SK-N-SH treated with all-trans-retinoic acid at 6 μM for 48 hours (cell line): Measurements from ENCODE around the gene TBC1D26.
"Not testable (repeated sequence)": the region's sequence is repeated elsewhere in the genome, so short reads cannot be mapped to it uniquely, and the experiment has no call there.

Source experiments
- ATAC-seq: fragments of 200-7000 bp; cut with Tn5 transposase; 3 replicates; pipeline ENCODE4 v1.9.1; 2020; ENCODE audit warnings: mild to moderate bottlenecking, moderate library complexity
- ARNTL ChIP-seq: fragments of 450-650 bp; formaldehyde crosslinking; IDR thresholded peaks from 2 replicates; pipeline ENCODE4 v1.5.0; 2020; ENCODE audit warnings: low read depth, mild to moderate bottlenecking, moderate library complexity, borderline replicate concordance
- CSRNP3 ChIP-seq: fragments of 250-450 bp; sonication (Bioruptor Pico); IDR thresholded peaks from 2 replicates; pipeline ENCODE4 v1.5.1; 2021; ENCODE audit warnings: mild to moderate bottlenecking, moderate library complexity
- ISL1 ChIP-seq: fragments of 250-450 bp; sonication (Bioruptor Pico); IDR thresholded peaks from 2 replicates; pipeline ENCODE4 v2.1.2; 2022; ENCODE audit warnings: mild to moderate bottlenecking, moderate library complexity
- PPARA ChIP-seq: fragments of 250-450 bp; sonication (Bioruptor Pico); IDR thresholded peaks from 2 replicates; pipeline ENCODE4 v1.5.0; 2020; ENCODE audit warnings: mild to moderate bottlenecking, borderline replicate concordance
- RARB ChIP-seq: fragments of 250-450 bp; sonication (Bioruptor Pico); IDR thresholded peaks from 2 replicates; pipeline ENCODE4 v1.8.0; 2021; ENCODE audit warnings: mild to moderate bottlenecking, moderate library complexity
- TCF4 ChIP-seq: fragments of 250-450 bp; sonication (Bioruptor Pico); IDR thresholded peaks from 2 replicates; pipeline ENCODE4 v1.8.0; 2021; ENCODE audit warnings: mild to moderate bottlenecking, moderate library complexity, borderline replicate concordance
- TOX ChIP-seq: fragments of 250-450 bp; sonication (Bioruptor Pico); IDR thresholded peaks from 2 replicates; pipeline ENCODE4 v1.8.0; 2021; ENCODE audit warnings: mild to moderate bottlenecking, moderate library complexity, borderline replicate concordance
- ZFP3 ChIP-seq: fragments of 250-450 bp; sonication (Bioruptor Pico); IDR thresholded peaks from 2 replicates; pipeline ENCODE4 v1.5.0; 2020; ENCODE audit warnings: mild to moderate bottlenecking, moderate library complexity
- ZNF70 ChIP-seq: fragments of 450-650 bp; formaldehyde crosslinking; IDR thresholded peaks from 2 replicates; pipeline ENCODE4 v1.5.0; 2020; ENCODE audit warnings: mild to moderate bottlenecking, moderate library complexity
- TF ChIP-seq, protein P1 (sequence below): fragments of 250-450 bp; sonication (Bioruptor Pico); IDR thresholded peaks from 2 replicates; pipeline ENCODE4 v1.8.0; 2021; ENCODE audit warnings: low read depth, mild to moderate bottlenecking, moderate library complexity, borderline replicate concordance

The TBC1D26 gene

DNA sequence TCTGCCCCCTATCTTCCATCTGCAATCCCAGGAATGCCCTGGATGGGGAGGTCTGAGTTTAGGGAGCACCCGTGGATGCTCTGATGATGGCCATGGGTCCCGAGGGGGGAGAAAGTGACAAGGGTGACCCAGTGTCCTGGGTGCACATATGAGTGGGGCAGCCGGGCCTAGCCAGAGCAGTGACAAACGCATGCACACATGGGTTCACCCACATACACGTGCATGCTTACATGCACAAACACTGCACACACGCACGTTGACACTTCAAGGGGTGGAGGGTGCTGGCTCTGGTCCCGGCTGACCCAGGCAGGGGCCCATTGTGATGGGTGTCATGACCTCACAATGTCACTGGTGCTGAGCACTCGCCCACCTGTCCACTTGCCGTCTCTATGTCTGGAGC, at the start of gene TBC1D26:
TBC1D26 (plus strand) TSS at position 384 of the 400 bp plus-strand sequence. CDS start 3,066 bp downstream, outside the sequence.
- not testable (repeated sequence) for ATAC-seq

GRCh38 chr17:15683135-15683534, 48.9 kb upstream of the TBC1D26 start:
- peak; percentile 25; the same call in 1 of the 3 replicates for ATAC-seq

GRCh38 chr17:15683824-15684478, 48.1 kb upstream of the TBC1D26 start, which contains the start of gene TRIM16:
Gene TRIM16, minus strand, starts transcription at chr17:15684311. Its CDS starts 32,702 bp downstream, at chr17:15651609.
- peak; percentile 97 for ATAC-seq

- not testable (repeated sequence) for ATAC-seq
Observed at GRCh38 chr17:15687494-15687893, 44.6 kb upstream of the TBC1D26 start.

DNA sequence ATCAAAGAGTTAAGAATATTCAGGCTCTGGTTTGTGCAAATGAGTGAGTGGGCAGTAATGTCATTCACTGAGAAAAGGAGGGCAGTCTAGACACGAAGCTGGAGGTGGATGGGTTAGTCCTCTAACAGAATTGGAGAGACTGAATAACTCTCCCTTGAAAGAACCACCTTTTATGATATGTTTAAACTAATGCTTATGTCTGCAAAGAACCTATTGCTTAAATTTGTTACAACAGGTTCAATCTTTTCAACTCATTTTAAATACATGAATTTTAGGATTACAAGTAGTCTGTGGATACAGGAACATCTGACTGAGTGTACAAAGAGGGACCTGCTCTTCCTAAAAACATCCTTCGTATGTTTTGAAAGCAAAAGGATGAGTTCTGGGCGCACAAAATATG, 33.1 kb upstream of the TBC1D26 start:
- ATAC-seq: peak; percentile 32

DNA sequence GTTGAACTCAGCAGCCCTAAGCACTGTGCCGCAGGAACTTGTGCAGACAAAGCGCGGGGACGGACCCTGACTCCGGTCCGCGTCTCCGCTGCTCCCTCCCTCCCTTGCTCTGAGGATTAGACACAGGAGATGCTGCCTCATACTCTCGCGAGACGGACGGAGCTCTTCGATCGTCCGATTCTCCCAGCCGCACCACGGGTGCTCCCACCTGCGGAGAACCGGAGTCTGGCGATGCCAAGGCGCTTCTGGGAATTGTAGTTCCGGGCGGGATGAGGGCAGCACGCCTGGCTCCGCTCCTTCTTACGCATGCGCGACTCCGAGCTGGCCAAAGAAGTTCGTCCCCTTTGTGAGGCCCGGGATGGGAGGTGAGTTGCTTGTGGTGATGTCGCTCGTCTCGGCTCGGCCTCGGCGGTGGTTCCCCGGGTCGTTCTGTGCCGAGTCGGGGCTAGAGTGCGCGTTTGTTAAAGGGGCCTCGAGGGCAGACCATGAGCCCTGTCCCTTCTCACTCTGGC, 32.6 kb upstream of the TBC1D26 start, which contains the start of gene ZNF286A:
ZNF286A (plus strand) TSS at position 340 of the 512 bp plus-strand sequence. CDS start 578 bp downstream, outside the sequence.
- ATAC-seq: peak; percentile 99

DNA sequence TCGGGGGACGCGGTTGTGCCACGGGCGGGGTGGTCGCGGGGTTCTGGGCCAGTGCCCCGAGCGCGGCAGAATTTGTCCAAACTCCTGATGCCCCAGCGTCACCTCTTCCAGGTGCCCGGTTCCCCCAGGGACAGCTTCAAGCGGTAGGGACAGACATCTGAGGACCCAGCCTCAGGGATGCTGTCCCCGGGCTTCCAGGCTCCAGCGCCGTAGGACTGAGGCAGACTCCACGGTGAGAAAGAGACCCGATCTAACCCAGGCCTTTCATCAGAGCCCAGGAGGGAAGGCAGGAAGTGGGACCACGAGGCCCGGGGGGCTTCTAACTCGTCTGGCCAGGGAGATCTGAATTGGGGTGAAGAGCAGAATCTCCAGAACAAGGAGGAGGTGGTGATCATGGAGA, 32.1 kb upstream of the TBC1D26 start:
- peak; percentile 67 for ATAC-seq

DNA sequence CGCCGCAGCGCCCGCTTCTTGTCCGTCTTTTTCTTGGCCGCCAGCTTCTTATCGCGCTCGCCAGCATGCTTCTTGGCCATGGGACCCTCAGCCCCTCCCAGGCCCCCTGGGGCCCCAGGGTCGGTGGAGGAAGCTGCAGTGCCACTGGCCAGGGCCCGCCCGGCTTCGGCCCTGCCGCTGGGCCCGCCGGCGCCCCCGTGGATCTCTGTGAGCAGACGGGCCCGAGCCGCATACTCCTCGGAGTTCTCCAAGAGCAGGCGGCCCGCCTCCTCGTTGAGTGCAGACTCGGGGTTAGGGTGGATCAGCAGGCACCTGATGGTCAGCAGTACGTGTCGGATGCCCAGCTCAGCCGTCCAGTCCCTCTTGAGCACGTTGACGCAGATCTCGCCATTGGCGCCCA, 27.8 kb upstream of the TBC1D26 start:
- ATAC-seq: not testable (repeated sequence)

DNA sequence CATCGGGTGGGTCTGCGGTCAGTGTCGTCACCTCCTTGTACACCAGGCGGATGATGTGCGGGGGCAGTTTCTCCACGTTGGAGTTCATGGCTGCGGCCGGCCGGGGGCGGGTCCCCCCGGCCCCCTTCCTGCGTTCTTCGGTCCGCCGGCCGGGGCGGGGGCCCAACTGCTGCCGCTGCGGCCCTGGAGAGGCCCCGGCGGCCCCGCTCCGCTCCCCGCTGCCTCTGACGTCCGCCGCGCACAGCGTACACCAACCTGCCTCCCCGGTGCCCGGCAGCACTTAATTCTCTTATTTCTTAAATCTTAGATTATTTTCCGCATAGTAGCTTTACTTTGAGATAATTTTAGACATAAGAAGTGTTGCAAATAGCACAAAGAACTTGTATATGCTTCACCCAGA, 27.3 kb upstream of the TBC1D26 start:
- ATAC-seq: not testable (repeated sequence)

GRCh38 chr17:15708879-15709278, 23.2 kb upstream of the TBC1D26 start:
- not testable (repeated sequence) for ATAC-seq

- not testable (repeated sequence) for ATAC-seq
Observed at GRCh38 chr17:15716601-15717563, 15.2 kb upstream of the TBC1D26 start.

DNA sequence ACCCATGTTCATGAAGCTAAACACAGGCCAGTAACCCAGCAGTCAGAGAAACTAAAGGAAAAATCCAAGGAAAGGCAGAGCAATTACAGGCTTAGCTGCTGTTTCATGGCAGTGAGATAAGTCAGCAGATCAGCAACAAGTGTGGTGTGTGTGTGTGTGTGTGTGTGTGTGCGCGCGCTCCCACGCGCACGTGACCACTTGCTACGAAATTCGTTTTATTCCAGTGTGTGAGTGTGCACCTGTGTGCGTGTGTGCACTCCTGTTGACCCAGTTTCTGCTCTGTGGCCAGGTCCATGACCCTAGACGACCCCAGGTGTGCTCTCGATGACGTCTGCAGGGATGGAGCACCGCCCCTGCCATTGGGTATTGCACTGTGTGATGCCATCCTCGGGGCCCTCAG, 1.5 kb upstream of the TBC1D26 start:
- ATAC-seq: not testable (repeated sequence)

GRCh38 chr17:15733174-15733789, 1.2 kb downstream of the TBC1D26 start:
- not testable (repeated sequence) for ATAC-seq

GRCh38 chr17:15736578-15736977, 4.5 kb downstream of the TBC1D26 start:
- ATAC-seq: not testable (repeated sequence)

GRCh38 chr17:15738066-15738465, 6.0 kb downstream of the TBC1D26 start:
- ATAC-seq: no peak
- TF ChIP-seq, protein P1, sequence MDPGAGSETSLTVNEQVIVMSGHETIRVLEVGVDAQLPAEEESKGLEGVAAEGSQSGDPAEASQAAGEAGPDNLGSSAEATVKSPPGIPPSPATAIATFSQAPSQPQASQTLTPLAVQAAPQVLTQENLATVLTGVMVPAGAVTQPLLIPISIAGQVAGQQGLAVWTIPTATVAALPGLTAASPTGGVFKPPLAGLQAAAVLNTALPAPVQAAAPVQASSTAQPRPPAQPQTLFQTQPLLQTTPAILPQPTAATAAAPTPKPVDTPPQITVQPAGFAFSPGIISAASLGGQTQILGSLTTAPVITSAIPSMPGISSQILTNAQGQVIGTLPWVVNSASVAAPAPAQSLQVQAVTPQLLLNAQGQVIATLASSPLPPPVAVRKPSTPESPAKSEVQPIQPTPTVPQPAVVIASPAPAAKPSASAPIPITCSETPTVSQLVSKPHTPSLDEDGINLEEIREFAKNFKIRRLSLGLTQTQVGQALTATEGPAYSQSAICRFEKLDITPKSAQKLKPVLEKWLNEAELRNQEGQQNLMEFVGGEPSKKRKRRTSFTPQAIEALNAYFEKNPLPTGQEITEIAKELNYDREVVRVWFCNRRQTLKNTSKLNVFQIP (CRISPR knock-in tag): no peak
- no peak for TF ChIP-seq RARB (CRISPR knock-in tag)
- TF ChIP-seq ZFP3 (CRISPR knock-in tag): no peak
- TF ChIP-seq CSRNP3 (CRISPR knock-in tag): no peak
- TF ChIP-seq ARNTL: no peak
- no peak for TF ChIP-seq ISL1
- no peak for TF ChIP-seq ZNF70
- no peak for TF ChIP-seq TOX (CRISPR knock-in tag)
- TF ChIP-seq PPARA (CRISPR knock-in tag): no peak
- TF ChIP-seq TCF4 (CRISPR knock-in tag): no peak
